ENCODE results near the gene XRN2. TPM values are rescaled to one million over a fixed set of nuclear protein-coding genes. Genes with fewer than 3 reads are reported as not detected.

Gene XRN2
- total and polyA plus RNA-seq, 12 donors = 9.5 to 39.8 (median 31.7) TPM

- Histone ChIP-seq H3K36me3 (peaks cover 0 to 73% (median 14%) of the 10 kb centered on the region in 9 donors), H3K4me3 (no peak overlapping the region), H3K27me3 (no peaks in the 10 kb centered on the region), H3K4me1 (peaks cover 0 to 12% (median 0%) of the 10 kb centered on the region in 9 donors), H3K27ac (no peak overlapping the region), H3K9me3 (no peaks in the 10 kb centered on the region)
- WGBS, 2 donors = 88 to 90% methylated on average over 5 of the region's 5 CpGs
- TF ChIP-seq, protein P1, sequence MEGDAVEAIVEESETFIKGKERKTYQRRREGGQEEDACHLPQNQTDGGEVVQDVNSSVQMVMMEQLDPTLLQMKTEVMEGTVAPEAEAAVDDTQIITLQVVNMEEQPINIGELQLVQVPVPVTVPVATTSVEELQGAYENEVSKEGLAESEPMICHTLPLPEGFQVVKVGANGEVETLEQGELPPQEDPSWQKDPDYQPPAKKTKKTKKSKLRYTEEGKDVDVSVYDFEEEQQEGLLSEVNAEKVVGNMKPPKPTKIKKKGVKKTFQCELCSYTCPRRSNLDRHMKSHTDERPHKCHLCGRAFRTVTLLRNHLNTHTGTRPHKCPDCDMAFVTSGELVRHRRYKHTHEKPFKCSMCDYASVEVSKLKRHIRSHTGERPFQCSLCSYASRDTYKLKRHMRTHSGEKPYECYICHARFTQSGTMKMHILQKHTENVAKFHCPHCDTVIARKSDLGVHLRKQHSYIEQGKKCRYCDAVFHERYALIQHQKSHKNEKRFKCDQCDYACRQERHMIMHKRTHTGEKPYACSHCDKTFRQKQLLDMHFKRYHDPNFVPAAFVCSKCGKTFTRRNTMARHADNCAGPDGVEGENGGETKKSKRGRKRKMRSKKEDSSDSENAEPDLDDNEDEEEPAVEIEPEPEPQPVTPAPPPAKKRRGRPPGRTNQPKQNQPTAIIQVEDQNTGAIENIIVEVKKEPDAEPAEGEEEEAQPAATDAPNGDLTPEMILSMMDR (IDR thresholded peaks at IDR 0.05) = no peak
- DNase-seq = no peak
- ATAC-seq = no peak
- intact Hi-C loops (cut with DNase I) = loop anchor here in 3 of 10 donors (10.0 kb wide), 4 partner anchors 57 to 243 kb away; partner anchors contain the start of gene XRN2 (in 1 of the 3)
Observed at GRCh38 chr20:21378259-21378658, 75.1 kb downstream of the XRN2 start.

DNA sequence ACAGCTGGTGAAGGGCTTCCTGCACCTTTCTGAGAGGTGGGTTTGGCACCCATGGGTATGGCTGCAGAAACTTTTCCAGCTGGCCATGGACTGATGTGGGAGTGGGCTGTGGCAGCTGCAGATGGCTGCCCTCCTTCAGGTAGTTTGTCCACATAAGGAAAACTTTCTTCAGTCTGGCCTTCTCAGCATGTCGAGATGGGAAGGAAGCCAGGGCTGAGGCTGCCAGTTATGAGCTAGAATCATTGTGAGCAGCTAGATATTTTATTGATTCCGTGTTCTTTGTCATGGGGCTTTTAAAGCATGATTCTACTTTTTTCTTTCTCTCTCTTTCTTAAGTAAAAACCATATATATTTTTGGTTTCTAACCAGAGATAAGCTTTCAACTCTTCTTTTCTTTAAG, 77.6 kb downstream of the XRN2 start:
- WGBS, 2 donors = 83 to 87% methylated on average over 2 of the region's 2 CpGs
- no peak for ATAC-seq
- no peaks in the 10 kb centered on the region for H3K9me3 ChIP-seq
- H3K27me3 ChIP-seq = no peaks in the 10 kb centered on the region
- TF ChIP-seq, protein P1 (IDR thresholded peaks at IDR 0.05) = no peak
- peaks cover 0 to 8% (median 0%) of the 10 kb centered on the region in 9 donors for H3K4me1 ChIP-seq
- no peak for DNase-seq
- intact Hi-C loops (cut with DNase I) = no loop called here
- H3K36me3 ChIP-seq = peaks cover 0 to 91% (median 22%) of the 10 kb centered on the region in 9 donors
- H3K4me3 ChIP-seq = no peak overlapping the region
- H3K27ac ChIP-seq = no peak overlapping the region

GRCh38 chr20:21381619-21382018, 78.5 kb downstream of the XRN2 start:
- intact Hi-C loops (cut with DNase I) = no loop called here
- TF ChIP-seq, protein P1 (IDR thresholded peaks at IDR 0.05) = no peak
- WGBS, 2 donors = 93 to 100% methylated on average over 1 of the region's 1 CpG
- Histone ChIP-seq H3K27ac (no peak overlapping the region), H3K4me1 (peaks cover 0 to 8% (median 0%) of the 10 kb centered on the region in 9 donors), H3K4me3 (no peak overlapping the region), H3K9me3 (no peaks in the 10 kb centered on the region), H3K27me3 (no peaks in the 10 kb centered on the region), H3K36me3 (peaks cover 0 to 91% (median 22%) of the 10 kb centered on the region in 9 donors)
- ATAC-seq (no peak), DNase-seq (no peak)

GRCh38 chr20:21384308-21384892, 81.3 kb downstream of the XRN2 start:
- no peak overlapping the region for H3K27ac ChIP-seq
- peaks cover 0 to 4% (median 0%) of the 10 kb centered on the region in 7 donors for H3K27me3 ChIP-seq
- peaks cover 0 to 98% (median 27%) of the 10 kb centered on the region in 9 donors for H3K36me3 ChIP-seq
- no peak for DNase-seq
- TF ChIP-seq, protein P1 (IDR thresholded peaks at IDR 0.05) = no peak
- ATAC-seq = no peak
- no peak overlapping the region for H3K4me3 ChIP-seq
- intact Hi-C loops (cut with DNase I) = no loop called here
- H3K4me1 ChIP-seq = peaks cover 0 to under 1% (median 0%) of the 10 kb centered on the region in 9 donors
- 97% methylated on average over 5 of the region's 5 CpGs for WGBS, 2 donors
- H3K9me3 ChIP-seq = no peaks in the 10 kb centered on the region

Measured in heart right ventricle (tissue), 16 donors.